Measurements from ENCODE around the gene MICAL2.

MICAL2 gene

GRCh38 chr11:12155696-12156095 is 45.3 kb downstream of the MICAL2 start:
- no peak for DNase-seq (ENCODE audit: low read depth)

- no peak for DNase-seq (ENCODE audit: low read depth)
Observed at GRCh38 chr11:12156301-12157140, 46.1 kb downstream of the MICAL2 start.

GRCh38 chr11:12157241-12157661 is 46.9 kb downstream of the MICAL2 start:
- no peak for DNase-seq (ENCODE audit: low read depth)

GRCh38 chr11:12158909-12159308 is 48.5 kb downstream of the MICAL2 start:
- DNase-seq (ENCODE audit: low read depth) = no peak

- no peak for DNase-seq (ENCODE audit: low read depth)
Observed at GRCh38 chr11:12159351-12160099, 49.1 kb downstream of the MICAL2 start.

- DNase-seq (ENCODE audit: low read depth) = no peak
Observed at GRCh38 chr11:12160231-12160630, 49.8 kb downstream of the MICAL2 start.

- DNase-seq (ENCODE audit: low read depth) = no peak
Observed at GRCh38 chr11:12160680-12161079, 50.3 kb downstream of the MICAL2 start.

GRCh38 chr11:12161137-12161536 is 50.7 kb downstream of the MICAL2 start:
- no peak for DNase-seq (ENCODE audit: low read depth)

GRCh38 chr11:12161603-12162350 is 51.4 kb downstream of the MICAL2 start:
- no peak for DNase-seq (ENCODE audit: low read depth)

- DNase-seq (ENCODE audit: low read depth) = no peak
Observed at GRCh38 chr11:12162652-12163051, 52.3 kb downstream of the MICAL2 start.

GRCh38 chr11:12163181-12163941 is 53.0 kb downstream of the MICAL2 start:
- no peak for DNase-seq (ENCODE audit: low read depth)

GRCh38 chr11:12164061-12165014 is 53.9 kb downstream of the MICAL2 start:
- no peak for DNase-seq (ENCODE audit: low read depth)

- no peak for DNase-seq (ENCODE audit: low read depth)
Observed at GRCh38 chr11:12165237-12165875, 55.0 kb downstream of the MICAL2 start.

- DNase-seq (ENCODE audit: low read depth) = no peak
Observed at GRCh38 chr11:12166299-12167060, 56.1 kb downstream of the MICAL2 start.

GRCh38 chr11:12167061-12168000 is 56.9 kb downstream of the MICAL2 start:
- no peak for DNase-seq (ENCODE audit: low read depth)

GRCh38 chr11:12168114-12168513 is 57.7 kb downstream of the MICAL2 start:
- DNase-seq (ENCODE audit: low read depth) = no peak

GRCh38 chr11:12169822-12170221 is 59.4 kb downstream of the MICAL2 start:
- DNase-seq (ENCODE audit: low read depth) = no peak

GRCh38 chr11:12170501-12170900 is 60.1 kb downstream of the MICAL2 start:
- no peak for DNase-seq (ENCODE audit: low read depth)

Measured in activated T-helper 9 cell treated with anti-CD3 and anti-CD28 coated beads, Interleukin-2, amount 50 U/mL, for 16 hours (primary cell).